Measurements from ENCODE around the gene PTPRD.

Gene PTPRD

GRCh38 chr9:8802242-8802641 lies 1810.6 kb downstream of the PTPRD start:
- no peaks in the 10 kb centered on the region for H3K79me2 ChIP-seq (ENCODE audit: insufficient read depth, low read length)
- H3K9me3 ChIP-seq (ENCODE audit: insufficient read depth, low read length): no peaks in the 10 kb centered on the region
- no peaks in the 10 kb centered on the region for H3K27me3 ChIP-seq (ENCODE audit: low read length)
- no peak overlapping the region for H3K4me2 ChIP-seq (ENCODE audit: low read depth, low read length, poor library complexity, severe bottlenecking)
- H3K36me3 ChIP-seq (ENCODE audit: low read length): no peaks in the 10 kb centered on the region
- H3K27ac ChIP-seq (ENCODE audit: low read depth, low read length): no peak overlapping the region
- no peaks in the 10 kb centered on the region for H4K20me1 ChIP-seq (ENCODE audit: low read depth, low read length)
- TF ChIP-seq CTCF (IDR thresholded peaks at IDR 0.05; ENCODE audit: insufficient read depth, low read length, poor library complexity, severe bottlenecking): no peak
- no peak for TF ChIP-seq EZH2phosphoT487 (conservative IDR thresholded peaks at IDR 0.05; ENCODE audit: low read length)
- H3K9ac ChIP-seq (ENCODE audit: low read length): no peak overlapping the region
- no peak overlapping the region for H2AFZ ChIP-seq (ENCODE audit: low read depth, low read length, severe bottlenecking)
- no peaks in the 10 kb centered on the region for H3F3A ChIP-seq (ENCODE audit: insufficient read depth)
- H3K9me2 ChIP-seq (replicated peaks; ENCODE audit: insufficient read depth, low read length): no peaks in the 10 kb centered on the region
- no peak overlapping the region for H3K4me3 ChIP-seq (ENCODE audit: insufficient read depth, low read length, poor library complexity, severe bottlenecking)

- Histone ChIP-seq H3K9ac (ENCODE audit: low read length) (no peak overlapping the region), H3K4me2 (ENCODE audit: low read depth, low read length, poor library complexity, severe bottlenecking) (no peak overlapping the region), H3K9me3 (ENCODE audit: insufficient read depth, low read length) (no peaks in the 10 kb centered on the region), H4K20me1 (ENCODE audit: low read depth, low read length) (no peaks in the 10 kb centered on the region), H3K9me2 (replicated peaks; ENCODE audit: insufficient read depth, low read length) (no peaks in the 10 kb centered on the region), H3K4me3 (ENCODE audit: insufficient read depth, low read length, poor library complexity, severe bottlenecking) (no peak overlapping the region), H3F3A (ENCODE audit: insufficient read depth) (no peaks in the 10 kb centered on the region), H3K36me3 (ENCODE audit: low read length) (no peaks in the 10 kb centered on the region), H3K27ac (ENCODE audit: low read depth, low read length) (no peak overlapping the region), H2AFZ (ENCODE audit: low read depth, low read length, severe bottlenecking) (no peak overlapping the region), H3K79me2 (ENCODE audit: insufficient read depth, low read length) (no peaks in the 10 kb centered on the region), H3K27me3 (ENCODE audit: low read length) (no peaks in the 10 kb centered on the region)
- TF ChIP-seq CTCF (IDR thresholded peaks at IDR 0.05; ENCODE audit: insufficient read depth, low read length, poor library complexity, severe bottlenecking): no peak
- TF ChIP-seq EZH2phosphoT487 (conservative IDR thresholded peaks at IDR 0.05; ENCODE audit: low read length): no peak
These were observed 1812.6 kb downstream of the PTPRD start for GRCh38 chr9:8800196-8800595.

GRCh38 chr9:8799615-8800014 lies 1813.2 kb downstream of the PTPRD start:
- no peaks in the 10 kb centered on the region for H3K9me3 ChIP-seq (ENCODE audit: insufficient read depth, low read length)
- H3K36me3 ChIP-seq (ENCODE audit: low read length): no peaks in the 10 kb centered on the region
- no peak overlapping the region for H3K27ac ChIP-seq (ENCODE audit: low read depth, low read length)
- no peak overlapping the region for H3K4me2 ChIP-seq (ENCODE audit: low read depth, low read length, poor library complexity, severe bottlenecking)
- H3K27me3 ChIP-seq (ENCODE audit: low read length): no peaks in the 10 kb centered on the region
- H2AFZ ChIP-seq (ENCODE audit: low read depth, low read length, severe bottlenecking): no peak overlapping the region
- no peak overlapping the region for H3K4me3 ChIP-seq (ENCODE audit: insufficient read depth, low read length, poor library complexity, severe bottlenecking)
- H3K9me2 ChIP-seq (replicated peaks; ENCODE audit: insufficient read depth, low read length): no peaks in the 10 kb centered on the region
- H4K20me1 ChIP-seq (ENCODE audit: low read depth, low read length): no peaks in the 10 kb centered on the region
- H3F3A ChIP-seq (ENCODE audit: insufficient read depth): no peaks in the 10 kb centered on the region
- TF ChIP-seq CTCF (IDR thresholded peaks at IDR 0.05; ENCODE audit: insufficient read depth, low read length, poor library complexity, severe bottlenecking): no peak
- no peak for TF ChIP-seq EZH2phosphoT487 (conservative IDR thresholded peaks at IDR 0.05; ENCODE audit: low read length)
- no peaks in the 10 kb centered on the region for H3K79me2 ChIP-seq (ENCODE audit: insufficient read depth, low read length)
- no peak overlapping the region for H3K9ac ChIP-seq (ENCODE audit: low read length)
